ENCODE measurements around the gene KIF16B.
"Not testable (repeated sequence)": the region's sequence is repeated elsewhere in the genome, so short reads cannot be mapped to it uniquely, and the experiment has no call there.

Gene KIF16B

DNA sequence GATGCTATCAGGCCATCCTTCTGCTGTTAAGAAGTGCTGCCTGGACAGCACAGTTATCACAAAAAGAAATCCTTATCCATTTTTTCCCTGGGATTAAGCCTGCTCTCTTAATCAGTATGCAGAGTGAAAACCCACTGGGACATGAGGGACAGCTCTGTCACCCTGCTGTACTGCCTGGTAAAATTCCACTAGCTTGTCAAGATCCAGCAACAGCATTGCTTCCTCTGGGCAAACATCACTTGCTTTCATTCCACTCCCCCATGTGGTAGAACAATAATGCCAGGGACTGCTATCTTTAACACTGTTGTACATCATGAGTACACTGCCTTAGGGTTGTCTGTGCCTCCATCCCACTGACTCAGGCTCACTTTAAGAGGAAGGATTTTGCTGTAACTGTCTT lies 331.3 kb downstream of the KIF16B start:
- TF ChIP-seq, protein P1, sequence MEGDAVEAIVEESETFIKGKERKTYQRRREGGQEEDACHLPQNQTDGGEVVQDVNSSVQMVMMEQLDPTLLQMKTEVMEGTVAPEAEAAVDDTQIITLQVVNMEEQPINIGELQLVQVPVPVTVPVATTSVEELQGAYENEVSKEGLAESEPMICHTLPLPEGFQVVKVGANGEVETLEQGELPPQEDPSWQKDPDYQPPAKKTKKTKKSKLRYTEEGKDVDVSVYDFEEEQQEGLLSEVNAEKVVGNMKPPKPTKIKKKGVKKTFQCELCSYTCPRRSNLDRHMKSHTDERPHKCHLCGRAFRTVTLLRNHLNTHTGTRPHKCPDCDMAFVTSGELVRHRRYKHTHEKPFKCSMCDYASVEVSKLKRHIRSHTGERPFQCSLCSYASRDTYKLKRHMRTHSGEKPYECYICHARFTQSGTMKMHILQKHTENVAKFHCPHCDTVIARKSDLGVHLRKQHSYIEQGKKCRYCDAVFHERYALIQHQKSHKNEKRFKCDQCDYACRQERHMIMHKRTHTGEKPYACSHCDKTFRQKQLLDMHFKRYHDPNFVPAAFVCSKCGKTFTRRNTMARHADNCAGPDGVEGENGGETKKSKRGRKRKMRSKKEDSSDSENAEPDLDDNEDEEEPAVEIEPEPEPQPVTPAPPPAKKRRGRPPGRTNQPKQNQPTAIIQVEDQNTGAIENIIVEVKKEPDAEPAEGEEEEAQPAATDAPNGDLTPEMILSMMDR (IDR thresholded peaks at IDR 0.05) = no peak
- TF ChIP-seq ZFX (IDR thresholded peaks at IDR 0.05; ENCODE audit: borderline replicate concordance) = no peak
- no peak overlapping the region for H3K27ac ChIP-seq

DNA sequence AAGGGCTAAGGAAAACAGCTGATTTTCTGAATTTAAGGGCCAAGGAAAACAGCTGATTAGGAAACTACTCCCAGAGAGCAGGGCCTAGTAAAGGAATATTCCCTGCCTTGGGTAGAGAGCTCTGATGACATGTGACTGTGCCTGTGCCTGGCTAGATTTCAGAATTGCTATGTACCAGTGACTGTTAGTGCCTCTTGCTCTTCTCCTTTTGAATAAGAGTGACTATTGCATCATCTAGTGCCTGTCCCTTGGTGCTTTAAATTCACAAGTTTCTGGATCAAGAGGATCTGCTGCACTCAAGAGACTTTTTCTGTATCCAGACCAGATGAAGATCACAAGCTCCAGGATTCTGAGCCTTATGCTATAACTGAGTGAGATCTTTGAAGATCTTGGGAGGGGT lies 332.9 kb downstream of the KIF16B start:
- no peak for TF ChIP-seq ZFX (IDR thresholded peaks at IDR 0.05; ENCODE audit: borderline replicate concordance)
- TF ChIP-seq, protein P1 (IDR thresholded peaks at IDR 0.05) = no peak
- H3K27ac ChIP-seq = no peak overlapping the region

DNA sequence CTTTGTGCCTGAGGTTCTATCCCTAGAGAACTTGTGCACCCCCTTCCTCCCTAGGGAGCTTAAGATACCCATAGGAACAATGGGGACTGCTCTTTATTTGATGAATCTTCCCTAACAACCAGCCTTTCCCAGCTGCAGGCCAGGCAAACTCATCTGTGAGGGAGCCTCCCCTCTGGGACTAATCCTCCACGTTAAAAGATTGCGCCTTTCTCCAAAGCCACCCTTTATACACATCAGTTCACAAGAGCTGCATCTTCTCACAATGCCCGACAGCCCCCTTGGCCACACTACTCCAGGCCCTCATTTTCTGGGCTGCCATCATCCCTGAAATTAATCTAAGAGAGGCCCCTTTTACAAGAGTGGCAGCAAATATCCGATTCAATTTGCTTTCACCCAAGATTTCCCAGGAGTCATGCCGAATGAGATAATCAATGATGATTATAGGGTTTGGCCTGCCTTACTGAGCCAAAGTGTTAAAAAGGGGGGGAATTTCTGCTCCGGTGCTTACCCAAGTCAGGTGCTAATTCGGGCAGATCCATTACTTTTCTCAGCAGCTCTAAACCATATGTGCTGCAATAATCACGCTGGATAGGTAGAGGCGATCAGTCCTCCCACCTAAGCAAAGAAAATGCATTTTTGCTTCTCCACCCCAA lies 336.5 kb downstream of the KIF16B start:
- TF ChIP-seq, protein P1 (IDR thresholded peaks at IDR 0.05) = no peak
- TF ChIP-seq ZFX (IDR thresholded peaks at IDR 0.05; ENCODE audit: borderline replicate concordance) = no peak
- no peak overlapping the region for H3K27ac ChIP-seq

DNA sequence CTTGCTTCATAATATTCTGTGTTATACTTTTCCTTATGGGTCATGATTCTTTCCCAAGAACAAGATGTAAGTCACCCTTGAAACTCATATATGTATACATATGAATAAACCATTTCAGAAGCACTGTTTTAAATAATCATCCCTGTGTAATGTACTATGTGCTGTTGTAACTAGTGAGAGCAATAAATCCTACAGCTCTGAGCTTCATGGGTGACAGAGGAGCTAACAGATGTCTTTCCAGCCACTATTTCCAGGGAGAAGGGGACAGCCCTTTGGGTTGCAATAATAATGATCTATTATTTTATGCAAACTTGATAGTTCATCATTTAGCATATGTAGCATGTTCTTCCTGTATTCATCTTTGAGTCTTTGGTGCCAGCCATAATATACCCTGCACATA lies 342.8 kb downstream of the KIF16B start:
- TF ChIP-seq, protein P1 (IDR thresholded peaks at IDR 0.05) = no peak
- no peak for TF ChIP-seq ZFX (IDR thresholded peaks at IDR 0.05; ENCODE audit: borderline replicate concordance)
- H3K27ac ChIP-seq = no peak overlapping the region

DNA sequence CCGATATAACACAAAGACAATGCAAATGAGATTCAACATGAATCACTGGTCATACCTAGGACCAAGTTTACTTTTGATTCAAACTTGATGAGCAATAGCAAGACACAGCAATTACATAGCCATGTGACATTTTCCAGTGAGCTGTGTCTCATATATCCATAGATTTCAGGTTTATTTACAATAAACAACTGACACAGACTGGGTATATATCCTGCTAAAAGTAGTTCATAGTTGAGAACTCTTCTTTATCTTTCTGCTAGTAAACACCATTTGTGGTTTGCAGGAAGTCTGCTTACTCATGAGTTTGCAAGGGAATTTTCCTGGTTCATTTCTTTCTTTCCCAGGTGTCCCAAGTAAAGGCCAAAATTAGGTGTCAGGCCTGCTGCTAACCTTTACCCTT lies 343.4 kb downstream of the KIF16B start:
- no peak overlapping the region for H3K27ac ChIP-seq

DNA sequence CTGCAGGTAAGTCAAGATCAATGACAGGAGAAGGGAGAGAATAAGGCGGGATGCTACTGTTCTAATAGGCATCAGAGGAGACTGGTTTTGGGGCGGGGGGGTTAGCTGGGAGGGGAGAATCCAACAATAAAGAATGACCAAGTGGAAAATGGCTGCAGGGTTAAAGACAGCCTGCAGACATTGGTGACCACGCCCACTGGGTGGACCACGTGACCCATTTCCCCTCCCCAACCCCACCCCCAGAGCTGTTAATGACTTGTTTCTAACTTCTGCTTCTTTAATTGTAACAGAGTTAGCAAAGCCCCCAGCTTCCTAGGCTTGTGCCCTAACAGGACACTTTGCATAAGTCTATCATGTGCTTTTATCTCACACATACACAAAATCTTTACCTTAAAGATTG lies 344.5 kb downstream of the KIF16B start:
- no peak for TF ChIP-seq ZFX (IDR thresholded peaks at IDR 0.05; ENCODE audit: borderline replicate concordance)
- TF ChIP-seq, protein P1 (IDR thresholded peaks at IDR 0.05) = no peak
- H3K27ac ChIP-seq = no peak overlapping the region

More for the DNA sequence above, 343.4 kb downstream of the KIF16B start:
- TF ChIP-seq, protein P1 (IDR thresholded peaks at IDR 0.05) = no peak
- TF ChIP-seq ZFX (IDR thresholded peaks at IDR 0.05; ENCODE audit: borderline replicate concordance) = no peak

DNA sequence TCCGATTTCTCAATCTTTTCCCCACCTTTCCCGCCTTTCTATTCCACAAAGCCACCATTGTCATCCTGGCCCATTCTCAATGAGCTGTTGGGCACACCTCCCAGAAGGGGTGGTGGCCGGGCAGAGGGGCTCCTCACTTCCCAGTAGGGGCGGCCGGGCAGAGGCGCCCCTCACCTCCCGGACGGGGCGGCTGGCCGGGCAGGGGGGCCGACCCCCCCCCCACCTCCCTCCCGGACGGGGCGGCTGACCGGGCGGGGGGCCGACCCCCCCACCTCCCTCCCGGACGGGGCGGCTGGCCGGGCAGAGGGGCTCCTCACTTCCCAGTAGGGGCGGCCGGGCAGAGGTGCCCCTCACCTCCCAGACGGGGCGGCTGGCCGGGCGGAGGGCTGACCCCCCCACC lies 346.3 kb downstream of the KIF16B start:
- not testable (repeated sequence) for H3K27ac ChIP-seq

DNA sequence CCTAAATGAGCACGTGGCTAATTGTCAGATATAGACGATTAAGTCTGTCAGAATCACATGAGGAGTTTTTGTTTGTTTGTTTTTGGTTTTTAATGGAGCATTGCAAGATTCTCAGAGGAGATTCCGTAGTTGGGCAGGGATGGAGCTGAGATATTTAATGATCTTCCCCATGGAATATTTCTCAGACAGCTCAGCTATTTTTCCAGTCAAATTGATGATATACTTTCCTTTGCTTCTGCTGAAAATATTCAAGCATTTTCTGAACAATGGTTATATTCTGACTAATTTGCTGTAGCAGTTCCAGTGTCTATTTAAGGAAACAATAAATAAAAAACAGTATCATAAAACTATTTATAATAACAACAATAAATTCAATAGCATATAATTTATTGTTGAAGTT lies 348.4 kb downstream of the KIF16B start:
- TF ChIP-seq, protein P1 (IDR thresholded peaks at IDR 0.05) = no peak
- no peak for TF ChIP-seq ZFX (IDR thresholded peaks at IDR 0.05; ENCODE audit: borderline replicate concordance)
- H3K27ac ChIP-seq = no peak overlapping the region
